Nephron (organoid): ENCODE data around the gene EFNA5.

ENCODE experiments used
- H3K27ac Mint-ChIP-seq, 3 experiments: 2 replicates each; pipeline ENCODE4 v1.8.0; 2020; ENCODE audit warnings: mixed read lengths in 3 of 3, mild to moderate bottlenecking in 2 of 3, moderate library complexity in 1 of 3
- H3K27me3 Mint-ChIP-seq: 2 replicates; pipeline ENCODE4 v1.8.0; 2021; ENCODE audit warnings: low read depth, mild to moderate bottlenecking, moderate library complexity, mixed read lengths
- H3K36me3 Mint-ChIP-seq: 2 replicates; pipeline ENCODE4 v1.8.0; 2020; ENCODE audit warnings: low read depth, mixed read lengths
- H3K4me1 Mint-ChIP-seq: 2 replicates; pipeline ENCODE4 v1.8.0; 2020; ENCODE audit warnings: mixed read lengths
- H3K4me3 Mint-ChIP-seq, 3 experiments: 2 replicates each; pipeline ENCODE4 v1.8.0; 2020; ENCODE audit warnings: mild to moderate bottlenecking in 3 of 3, mixed read lengths in 3 of 3, moderate library complexity in 2 of 3
- H3K9me3 Mint-ChIP-seq: 2 replicates; pipeline ENCODE4 v1.8.0; 2020; ENCODE audit warnings: mixed read lengths
- CTCF ChIP-seq, 3 experiments: fragments of 200-600 bp; sonication (generic); IDR thresholded peaks; one replicate each; pipeline ENCODE4 v1.5.0; 2021; ENCODE audit warnings: antibody characterized with exemption in 3 of 3; ENCODE audit not compliant: unreplicated experiment in 3 of 3

The EFNA5 gene

DNA sequence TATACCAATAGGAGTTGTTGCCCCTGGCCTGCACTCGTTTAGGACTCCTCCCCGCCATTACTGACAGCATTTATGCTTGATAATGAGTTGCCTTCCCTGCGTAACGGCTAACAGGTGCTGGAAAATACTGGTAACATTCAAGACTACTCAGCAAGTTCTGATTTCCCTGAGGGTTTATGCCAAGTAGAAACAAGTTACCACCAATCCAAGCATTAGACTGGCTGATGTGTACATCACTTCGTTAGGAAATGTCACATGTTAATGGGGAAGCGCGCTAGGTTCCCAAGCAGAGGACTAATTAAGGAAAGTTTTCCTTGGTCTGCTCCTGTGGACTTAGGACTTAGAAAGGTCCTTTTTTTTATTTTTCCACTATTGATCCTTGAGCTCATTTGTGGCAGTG lies 302.1 kb downstream of the EFNA5 start:
- H3K36me3 Mint-ChIP-seq, result no peaks in the 10 kb centered on the region
- no peak for TF ChIP-seq CTCF (IDR thresholded peaks at IDR 0.05; ENCODE audit: unreplicated experiment in 3 of 3)
- H3K9me3 Mint-ChIP-seq, result no peaks in the 10 kb centered on the region
- H3K27me3 Mint-ChIP-seq, result no peaks in the 10 kb centered on the region
- peak overlapping the region in 1 of 3 experiments; percentile 24 for H3K27ac Mint-ChIP-seq
- H3K4me3 Mint-ChIP-seq, result no peak overlapping the region
- H3K4me1 Mint-ChIP-seq, result peaks cover 8% of the 10 kb centered on the region

DNA sequence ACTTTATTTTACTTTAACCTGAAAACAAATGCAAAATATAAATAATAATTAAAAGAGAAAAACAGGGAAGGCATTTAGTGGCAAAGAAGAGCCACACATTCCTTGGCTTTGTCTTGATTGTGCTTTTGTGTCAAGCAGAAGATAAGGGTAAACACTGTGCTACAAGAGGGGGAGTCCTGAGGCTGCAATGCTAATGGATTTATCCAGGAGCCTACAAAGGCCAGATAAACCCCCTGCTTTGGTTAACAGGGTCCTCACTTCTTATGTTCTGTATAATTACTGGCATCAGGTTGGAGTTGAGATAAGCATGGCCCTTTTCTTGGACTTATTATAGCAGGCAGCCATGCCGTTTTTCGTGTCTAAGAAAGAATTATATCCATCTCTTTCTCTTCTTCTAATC lies 302.8 kb downstream of the EFNA5 start:
- Mint-ChIP-seq H3K27me3 (no peaks in the 10 kb centered on the region), H3K9me3 (no peaks in the 10 kb centered on the region), H3K4me3 (no peak overlapping the region), H3K4me1 (peaks cover 3% of the 10 kb centered on the region), H3K27ac (no peak overlapping the region), H3K36me3 (no peaks in the 10 kb centered on the region)
- no peak for TF ChIP-seq CTCF (IDR thresholded peaks at IDR 0.05; ENCODE audit: unreplicated experiment in 3 of 3)

DNA sequence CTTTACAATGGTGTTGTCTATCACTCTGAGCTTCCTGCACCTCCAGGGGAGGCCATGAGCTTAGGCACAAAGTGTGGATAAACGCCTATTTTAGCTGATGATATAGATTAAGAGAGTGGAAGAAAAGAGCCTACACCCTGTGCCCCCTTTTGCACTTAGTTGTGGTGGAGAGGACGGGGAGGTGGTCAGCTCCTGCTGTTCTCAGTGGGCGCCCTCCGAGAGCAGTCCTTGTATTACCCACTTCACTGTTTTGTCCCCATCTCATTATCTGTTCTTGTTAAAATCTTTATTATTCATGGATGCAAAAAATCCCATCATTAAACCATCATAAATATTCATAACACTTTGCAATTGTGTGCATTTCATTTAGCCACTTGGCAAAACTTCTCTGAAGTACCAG lies 303.3 kb downstream of the EFNA5 start:
- H3K4me1 Mint-ChIP-seq, result no peaks in the 10 kb centered on the region
- H3K4me3 Mint-ChIP-seq, result no peak overlapping the region
- TF ChIP-seq CTCF (IDR thresholded peaks at IDR 0.05; ENCODE audit: unreplicated experiment in 3 of 3), result no peak
- H3K27me3 Mint-ChIP-seq, result no peaks in the 10 kb centered on the region
- no peaks in the 10 kb centered on the region for H3K36me3 Mint-ChIP-seq
- H3K9me3 Mint-ChIP-seq, result no peaks in the 10 kb centered on the region
- H3K27ac Mint-ChIP-seq, result no peak overlapping the region

- H3K9me3 Mint-ChIP-seq, result no peaks in the 10 kb centered on the region
- peak overlapping the region in 1 of 3 experiments; percentile 13 for H3K27ac Mint-ChIP-seq
- no peak for TF ChIP-seq CTCF (IDR thresholded peaks at IDR 0.05; ENCODE audit: unreplicated experiment in 3 of 3)
- no peaks in the 10 kb centered on the region for H3K4me1 Mint-ChIP-seq
- no peaks in the 10 kb centered on the region for H3K27me3 Mint-ChIP-seq
- no peaks in the 10 kb centered on the region for H3K36me3 Mint-ChIP-seq
- no peak overlapping the region for H3K4me3 Mint-ChIP-seq
Observed at GRCh38 chr5:107365320-107366109, 305.2 kb downstream of the EFNA5 start.

GRCh38 chr5:107364443-107365319 lies 306.1 kb downstream of the EFNA5 start:
- no peaks in the 10 kb centered on the region for H3K9me3 Mint-ChIP-seq
- no peak for TF ChIP-seq CTCF (IDR thresholded peaks at IDR 0.05; ENCODE audit: unreplicated experiment in 3 of 3)
- peak overlapping the region in 1 of 3 experiments; percentile 19 for H3K27ac Mint-ChIP-seq
- no peaks in the 10 kb centered on the region for H3K36me3 Mint-ChIP-seq
- no peak overlapping the region for H3K4me3 Mint-ChIP-seq
- no peaks in the 10 kb centered on the region for H3K27me3 Mint-ChIP-seq
- H3K4me1 Mint-ChIP-seq, result peaks cover 2% of the 10 kb centered on the region
